H9 (cell line): ENCODE data around the gene KREMEN1. TPM values are rescaled to one million over a fixed set of nuclear protein-coding genes. Genes with fewer than 3 reads are reported as not detected.

Experiments used
- DNase-seq: peaks from one replicate; pipeline ENCODE4 v3.0.0-alpha.2; 2017
- H2AFZ ChIP-seq: one replicate; pipeline ENCODE4 v1.6.1; 2013; ENCODE audit warnings: mild to moderate bottlenecking, low read length, control low read depth, moderate library complexity
- H2AK5ac ChIP-seq: 2 replicates; pipeline ENCODE4 v1.6.1; 2013; ENCODE audit warnings: low read length, control low read depth, mixed read lengths; ENCODE audit not compliant: insufficient read length
- H2BK120ac ChIP-seq: one replicate; pipeline ENCODE4 v1.6.1; 2013; ENCODE audit warnings: low read depth, mild to moderate bottlenecking, low read length, control low read depth, inconsistent platforms; ENCODE audit not compliant: poor library complexity, severe bottlenecking
- H2BK12ac ChIP-seq: 2 replicates; pipeline ENCODE4 v1.6.1; 2013; ENCODE audit warnings: low read length, control low read depth, mixed read lengths, low read depth; ENCODE audit not compliant: insufficient read length
- H2BK15ac ChIP-seq: 2 replicates; pipeline ENCODE4 v1.6.1; 2013; ENCODE audit warnings: low read depth, low read length, control low read depth
- H2BK20ac ChIP-seq: one replicate; pipeline ENCODE4 v1.6.1; 2013; ENCODE audit warnings: low read depth, mild to moderate bottlenecking, low read length, control low read depth, inconsistent platforms; ENCODE audit not compliant: poor library complexity, severe bottlenecking
- H2BK5ac ChIP-seq: 2 replicates; pipeline ENCODE4 v1.6.1; 2013; ENCODE audit warnings: low read length, control low read depth, mixed read lengths; ENCODE audit not compliant: insufficient read length
- H3K14ac ChIP-seq: 2 replicates; pipeline ENCODE4 v1.6.1; 2013; ENCODE audit warnings: low read length, control low read depth; ENCODE audit not compliant: insufficient read depth
- H3K18ac ChIP-seq: 2 replicates; pipeline ENCODE4 v1.6.1; 2013; ENCODE audit warnings: low read depth, mild to moderate bottlenecking, mixed read lengths, low read length, control low read depth; ENCODE audit not compliant: insufficient read length
- H3K23ac ChIP-seq: 2 replicates; pipeline ENCODE4 v1.6.1; 2013; ENCODE audit warnings: low read length, control low read depth, mixed read lengths, low read depth; ENCODE audit not compliant: insufficient read length
- H3K23me2 ChIP-seq: 2 replicates; pipeline ENCODE4 v1.6.1; 2013; ENCODE audit warnings: low read depth, mild to moderate bottlenecking, mixed read lengths, low read length, control low read depth; ENCODE audit not compliant: insufficient read length, poor library complexity, severe bottlenecking
- H3K27ac ChIP-seq: 2 replicates; pipeline ENCODE4 v1.5.1; 2013; ENCODE audit warnings: low read length, control low read depth, mixed read lengths, low read depth; ENCODE audit not compliant: insufficient read length
- H3K27me3 ChIP-seq: 2 replicates; pipeline ENCODE4 v1.6.1; 2013; ENCODE audit warnings: low read length, control low read depth, inconsistent platforms; ENCODE audit not compliant: insufficient read depth
- H3K4ac ChIP-seq: 2 replicates; pipeline ENCODE4 v1.6.1; 2013; ENCODE audit warnings: low read depth, mild to moderate bottlenecking, control low read depth, inconsistent platforms, low read length, moderate library complexity
- H3K4me1 ChIP-seq: 2 replicates; pipeline ENCODE4 v1.6.1; 2013; ENCODE audit warnings: low read length, control low read depth, inconsistent platforms; ENCODE audit not compliant: insufficient read depth
- H3K4me2 ChIP-seq: 2 replicates; pipeline ENCODE4 v1.6.1; 2013; ENCODE audit warnings: low read length, control low read depth, mixed read lengths; ENCODE audit not compliant: insufficient read length, insufficient read depth
- H3K56ac ChIP-seq: 2 replicates; pipeline ENCODE4 v1.6.1; 2013; ENCODE audit warnings: low read depth, mild to moderate bottlenecking, mixed read lengths, low read length, control low read depth; ENCODE audit not compliant: insufficient read length
- H3K79me1 ChIP-seq: 2 replicates; pipeline ENCODE4 v1.6.1; 2013; ENCODE audit warnings: low read depth, mild to moderate bottlenecking, moderate library complexity, low read length, control low read depth, inconsistent platforms; ENCODE audit not compliant: insufficient read depth, poor library complexity, severe bottlenecking
- H3K79me2 ChIP-seq: 2 replicates; pipeline ENCODE4 v1.6.1; 2013; ENCODE audit warnings: low read length, control low read depth, inconsistent platforms; ENCODE audit not compliant: insufficient read depth
- H3K9ac ChIP-seq: 2 replicates; pipeline ENCODE4 v1.6.1; 2013; ENCODE audit warnings: low read length, control low read depth, mixed read lengths; ENCODE audit not compliant: insufficient read length; ENCODE audit errors: extremely low read depth
- H3K9me3 ChIP-seq: one replicate; pipeline ENCODE4 v1.6.1; 2013; ENCODE audit warnings: low read depth, low read length, inconsistent platforms; ENCODE audit not compliant: control insufficient read depth
- H3T11ph ChIP-seq: one replicate; pipeline ENCODE4 v1.6.1; 2013; ENCODE audit warnings: mild to moderate bottlenecking, low read length, control low read depth, inconsistent platforms
- H4K20me1 ChIP-seq: one replicate; pipeline ENCODE4 v1.6.1; 2013; ENCODE audit not compliant: control insufficient read depth, insufficient read length, insufficient read depth
- H4K5ac ChIP-seq: 2 replicates; pipeline ENCODE4 v1.6.1; 2013; ENCODE audit warnings: low read depth, mild to moderate bottlenecking, mixed read lengths, low read length, control low read depth; ENCODE audit not compliant: insufficient read length
- H4K8ac ChIP-seq: replicated peaks from 2 replicates; pipeline ENCODE4 v1.6.1; 2013; ENCODE audit warnings: low read length, control low read depth, mixed read lengths, low read depth; ENCODE audit not compliant: insufficient read length
- H4K91ac ChIP-seq: 2 replicates; pipeline ENCODE4 v1.6.1; 2013; ENCODE audit warnings: low read depth, mild to moderate bottlenecking, moderate library complexity, mixed read lengths, low read length, control low read depth; ENCODE audit not compliant: insufficient read length
- H3K27ac Mint-ChIP-seq, 3 experiments: 2 replicates in 2 of 3; 3 replicates in 1 of 3; pipeline ENCODE4 v1.8.0; 2020 to 2021; ENCODE audit warnings: mixed read lengths in 3 of 3, mild to moderate bottlenecking in 1 of 3, moderate library complexity in 1 of 3
- H3K27me3 Mint-ChIP-seq: 2 replicates; pipeline ENCODE4 v1.8.0; 2021; ENCODE audit warnings: low read depth, mild to moderate bottlenecking, moderate library complexity, mixed read lengths
- H3K36me3 Mint-ChIP-seq, 3 experiments: 2 replicates in 2 of 3; 3 replicates in 1 of 3; pipeline ENCODE4 v1.8.0; 2020 to 2021; ENCODE audit warnings: low read depth in 3 of 3, mixed read lengths in 3 of 3; ENCODE audit not compliant: insufficient read depth in 1 of 3
- H3K4me1 Mint-ChIP-seq, 2 experiments: 2 replicates each; pipeline ENCODE4 v1.8.0; 2020; ENCODE audit warnings: mixed read lengths in 2 of 2
- H3K4me3 Mint-ChIP-seq, 2 experiments: 2 replicates in 1 of 2; 3 replicates in 1 of 2; pipeline ENCODE4 v1.8.0; 2020 to 2021; ENCODE audit warnings: mild to moderate bottlenecking in 2 of 2, mixed read lengths in 2 of 2, moderate library complexity in 1 of 2
- H3K9me3 Mint-ChIP-seq, 2 experiments: 2 replicates in 1 of 2; 3 replicates in 1 of 2; pipeline ENCODE4 v1.8.0; 2020; ENCODE audit warnings: mild to moderate bottlenecking in 2 of 2, mixed read lengths in 2 of 2, moderate library complexity in 1 of 2
- CTCF ChIP-seq: fragments of 200-600 bp; sonication (generic); conservative IDR thresholded peaks from 3 replicates; pipeline ENCODE4 v1.8.0; 2021; ENCODE audit warnings: antibody characterized with exemption, mild to moderate bottlenecking
- WGBS: extraction: QIAGEN DNeasy Blood & Tissue Kit; methylation state at CpG from one replicate; pipeline ENCODE4 v1.1.7; 2013; ENCODE audit warnings: missing lambda C conversion rate, low lambda C conversion rate, mixed read lengths; ENCODE audit not compliant: insufficient read length; ENCODE audit errors: extremely low coverage; 5-methylcytosine and 5-hydroxymethylcytosine counted together
- total RNA-seq: library from RNA; stranded (reverse); gene quantifications from 2 replicates; pipeline ENCODE4 v1.2.1, GENCODE V29; 2021

The KREMEN1 gene
- total RNA-seq, 1 experiment from 2014 or later = 2.4 TPM

GRCh38 chr22:29065468-29066190 is 7.2 kb upstream of the KREMEN1 start:
- no peak overlapping the region for H3K27ac ChIP-seq
- H4K20me1 ChIP-seq = no peaks in the 10 kb centered on the region
- H3K56ac ChIP-seq = no peak overlapping the region
- H3K4me1 ChIP-seq = peaks cover 3% of the 10 kb centered on the region; the same call in 1 of the 2 replicates
- H3K9me3 ChIP-seq = no peaks in the 10 kb centered on the region
- no peaks in the 10 kb centered on the region; a peak in 1 of 5 replicates for H3K9me3 Mint-ChIP-seq
- H3K27ac Mint-ChIP-seq = no peak overlapping the region
- no peak overlapping the region for H2BK120ac ChIP-seq
- H3K14ac ChIP-seq = no peak overlapping the region
- H3K79me2 ChIP-seq = no peaks in the 10 kb centered on the region
- no peak overlapping the region for H4K5ac ChIP-seq
- TF ChIP-seq CTCF = no peak
- no peaks in the 10 kb centered on the region for H3K79me1 ChIP-seq
- peaks cover 9% of the 10 kb centered on the region; the same call in 1 of the 2 replicates for H3K27me3 ChIP-seq
- no peak overlapping the region for H3K4ac ChIP-seq
- WGBS = no CpG with 5 or more reads among the region's 7 CpGs
- peaks cover 24% of the 10 kb centered on the region for H3K27me3 Mint-ChIP-seq
- H3K23ac ChIP-seq = no peak overlapping the region
- H2BK20ac ChIP-seq = no peak overlapping the region
- H4K91ac ChIP-seq = no peak overlapping the region
- no peak for DNase-seq
- peaks cover 11 to 16% of the 10 kb centered on the region in 2 experiments for H3K4me1 Mint-ChIP-seq
- no peak overlapping the region for H3K9ac ChIP-seq
- no peak overlapping the region for H3K18ac ChIP-seq
- no peaks in the 10 kb centered on the region for H3K23me2 ChIP-seq
- no peak overlapping the region for H2BK15ac ChIP-seq
- H2AFZ ChIP-seq = no peak overlapping the region
- no peak overlapping the region for H2BK5ac ChIP-seq
- H3T11ph ChIP-seq = no peak overlapping the region
- no peak overlapping the region for H2AK5ac ChIP-seq
- no peaks in the 10 kb centered on the region for H3K36me3 Mint-ChIP-seq
- no peak overlapping the region for H4K8ac ChIP-seq
- H3K4me2 ChIP-seq = no peak overlapping the region
- no peak overlapping the region for H2BK12ac ChIP-seq
- H3K4me3 Mint-ChIP-seq = no peak overlapping the region
